WTC11 (cell line): ENCODE results near the gene AGBL5. TPM values are rescaled to one million over a fixed set of nuclear protein-coding genes. Genes with fewer than 3 reads are reported as not detected.

ENCODE experiments used
- ATAC-seq: fragments of 200-7000 bp; cut with Tn5 transposase; 2 replicates; pipeline ENCODE4 v1.10.0; 2021; ENCODE audit warnings: mild to moderate bottlenecking, moderate library complexity
- CTCF ChIA-PET: fragments of 300-600 bp; sonication (Branson Sonifier 250); formaldehyde crosslinking; loops from one replicate; lab custom pipeline; 2021; ENCODE audit warnings: antibody characterized with exemption; lab: Charles Lee
- POLR2A ChIA-PET: fragments of 350-600 bp; sonication (Branson Sonifier 250); formaldehyde crosslinking; loops from one replicate; lab custom pipeline; 2021; ENCODE audit warnings: antibody characterized with exemption; lab: Charles Lee
- DNase-seq: peaks from one replicate; pipeline ENCODE4 v3.0.0; 2021; ENCODE audit warnings: low spot score
- H3K27ac Mint-ChIP-seq: 2 replicates; pipeline ENCODE4 v1.8.0; 2021; ENCODE audit warnings: mixed read lengths
- H3K27me3 Mint-ChIP-seq: 2 replicates; pipeline ENCODE4 v1.8.0; 2021; ENCODE audit warnings: low read depth, mild to moderate bottlenecking, moderate library complexity, mixed read lengths
- H3K36me3 Mint-ChIP-seq: 2 replicates; pipeline ENCODE4 v1.8.0; 2021; ENCODE audit warnings: mixed read lengths
- H3K4me1 Mint-ChIP-seq: 2 replicates; pipeline ENCODE4 v1.8.0; 2022; ENCODE audit warnings: mixed read lengths
- H3K4me3 Mint-ChIP-seq: 2 replicates; pipeline ENCODE4 v1.8.0; 2021; ENCODE audit warnings: mild to moderate bottlenecking, moderate library complexity, mixed read lengths
- H3K9me3 Mint-ChIP-seq: 2 replicates; pipeline ENCODE4 v1.8.0; 2021; ENCODE audit warnings: mixed read lengths
- CREB1 ChIP-seq: sonication (generic); formaldehyde crosslinking; IDR thresholded peaks from 2 replicates; pipeline ENCODE4 v1.8.0; 2023; ENCODE audit warnings: mild to moderate bottlenecking, missing genetic modification reagents
- CTCF ChIP-seq: fragments of 200-600 bp; IDR thresholded peaks from 2 replicates; pipeline ENCODE4 v1.8.0; 2022; ENCODE audit warnings: antibody characterized with exemption
- E2F4 ChIP-seq: sonication (generic); formaldehyde crosslinking; IDR thresholded peaks from 2 replicates; pipeline ENCODE4 v1.8.1; 2022; ENCODE audit warnings: low read depth, mild to moderate bottlenecking, moderate library complexity, missing genetic modification reagents, borderline replicate concordance
- ETV6 ChIP-seq: sonication (generic); formaldehyde crosslinking; IDR thresholded peaks from 2 replicates; pipeline ENCODE4 v1.8.1; 2022; ENCODE audit warnings: mild to moderate bottlenecking, missing genetic modification reagents
- FOXK1 ChIP-seq: sonication (generic); formaldehyde crosslinking; IDR thresholded peaks from 2 replicates; pipeline ENCODE4 v1.8.0; 2022; ENCODE audit warnings: mild to moderate bottlenecking, moderate library complexity, missing genetic modification reagents
- GABPB1 ChIP-seq: sonication (generic); formaldehyde crosslinking; IDR thresholded peaks from 2 replicates; pipeline ENCODE4 v1.8.1; 2023; ENCODE audit warnings: mild to moderate bottlenecking, missing genetic modification reagents
- GTF2I ChIP-seq: fragments of 250-450 bp; sonication (Bioruptor Pico); conservative IDR thresholded peaks from 2 replicates; pipeline ENCODE4 v1.4.0; 2021; ENCODE audit warnings: mild to moderate bottlenecking
- PREB ChIP-seq: sonication (generic); formaldehyde crosslinking; IDR thresholded peaks from 2 replicates; pipeline ENCODE4 v1.8.1; 2022; ENCODE audit warnings: mild to moderate bottlenecking, missing genetic modification reagents, moderate library complexity, borderline replicate concordance
- ZNF219 ChIP-seq: sonication (generic); formaldehyde crosslinking; IDR thresholded peaks from 2 replicates; pipeline ENCODE4 v1.8.0; 2023; ENCODE audit warnings: missing genetic modification reagents, mild to moderate bottlenecking, borderline replicate concordance
- ZNF317 ChIP-seq: sonication (generic); formaldehyde crosslinking; IDR thresholded peaks from 2 replicates; pipeline ENCODE4 v1.8.1; 2023; ENCODE audit warnings: low read depth, mild to moderate bottlenecking, moderate library complexity, missing genetic modification reagents, borderline replicate concordance
- total RNA-seq: library from RNA; stranded (reverse); gene quantifications from 3 replicates; pipeline ENCODE4 v1.2.3, GENCODE V29; 2021
- TF ChIP-seq, protein P1 (sequence below): sonication (generic); formaldehyde crosslinking; IDR thresholded peaks from 2 replicates; pipeline ENCODE4 v1.8.0; 2022; ENCODE audit warnings: mild to moderate bottlenecking, missing genetic modification reagents
- TF ChIP-seq, protein P2 (sequence below): sonication (generic); formaldehyde crosslinking; IDR thresholded peaks from 2 replicates; pipeline ENCODE4 v1.8.0; 2023; ENCODE audit warnings: missing genetic modification reagents
- TF ChIP-seq, protein P3 (sequence below): sonication (generic); formaldehyde crosslinking; IDR thresholded peaks from 2 replicates; pipeline ENCODE4 v1.8.0; 2022; ENCODE audit warnings: missing genetic modification reagents
- TF ChIP-seq, protein P4 (sequence below): sonication (generic); formaldehyde crosslinking; IDR thresholded peaks from 2 replicates; pipeline ENCODE4 v1.8.0; 2022; ENCODE audit warnings: mild to moderate bottlenecking, missing genetic modification reagents

The AGBL5 gene
- total RNA-seq, 1 experiment from 2014 or later, result 43.0 TPM

DNA sequence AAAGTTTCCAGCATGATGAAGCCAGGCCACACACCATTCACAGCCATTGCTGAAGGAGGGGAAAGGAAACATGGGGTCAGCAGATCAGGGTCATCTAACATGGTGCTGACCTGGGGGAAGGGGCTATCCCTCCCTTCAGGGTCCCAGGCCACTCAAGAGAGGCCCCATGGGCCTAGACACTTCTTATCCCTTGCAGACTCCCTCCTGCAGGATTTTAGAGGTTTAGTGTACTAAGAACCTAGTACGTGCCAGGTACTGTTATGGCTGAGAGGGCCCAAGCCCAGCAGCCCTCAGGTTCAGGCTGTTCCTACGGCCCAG is 43.9 kb downstream of the AGBL5 start:
- no peak for TF ChIP-seq E2F4
- no peak for TF ChIP-seq CREB1 (CRISPR knock-in tag)
- no peak for TF ChIP-seq GTF2I
- TF ChIP-seq, protein P1, sequence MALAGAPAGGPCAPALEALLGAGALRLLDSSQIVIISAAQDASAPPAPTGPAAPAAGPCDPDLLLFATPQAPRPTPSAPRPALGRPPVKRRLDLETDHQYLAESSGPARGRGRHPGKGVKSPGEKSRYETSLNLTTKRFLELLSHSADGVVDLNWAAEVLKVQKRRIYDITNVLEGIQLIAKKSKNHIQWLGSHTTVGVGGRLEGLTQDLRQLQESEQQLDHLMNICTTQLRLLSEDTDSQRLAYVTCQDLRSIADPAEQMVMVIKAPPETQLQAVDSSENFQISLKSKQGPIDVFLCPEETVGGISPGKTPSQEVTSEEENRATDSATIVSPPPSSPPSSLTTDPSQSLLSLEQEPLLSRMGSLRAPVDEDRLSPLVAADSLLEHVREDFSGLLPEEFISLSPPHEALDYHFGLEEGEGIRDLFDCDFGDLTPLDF (CRISPR knock-in tag), result no peak
- TF ChIP-seq PREB (CRISPR knock-in tag), result no peak
- TF ChIP-seq ZNF219 (CRISPR knock-in tag), result no peak
- no peak for TF ChIP-seq CTCF
- no peak for TF ChIP-seq FOXK1 (CRISPR knock-in tag)
- TF ChIP-seq, protein P2, sequence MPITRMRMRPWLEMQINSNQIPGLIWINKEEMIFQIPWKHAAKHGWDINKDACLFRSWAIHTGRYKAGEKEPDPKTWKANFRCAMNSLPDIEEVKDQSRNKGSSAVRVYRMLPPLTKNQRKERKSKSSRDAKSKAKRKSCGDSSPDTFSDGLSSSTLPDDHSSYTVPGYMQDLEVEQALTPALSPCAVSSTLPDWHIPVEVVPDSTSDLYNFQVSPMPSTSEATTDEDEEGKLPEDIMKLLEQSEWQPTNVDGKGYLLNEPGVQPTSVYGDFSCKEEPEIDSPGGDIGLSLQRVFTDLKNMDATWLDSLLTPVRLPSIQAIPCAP (CRISPR knock-in tag), result no peak
- TF ChIP-seq ZNF317, result no peak
- peaks cover 6% of the 10 kb centered on the region for H3K4me1 Mint-ChIP-seq
- DNase-seq, result no peak
- peak overlapping the region; percentile 68; the same call in 1 of the 2 replicates for H3K27ac Mint-ChIP-seq
- no peaks in the 10 kb centered on the region for H3K9me3 Mint-ChIP-seq
- no peak for ATAC-seq
- CTCF ChIA-PET, result interaction anchor here (0.6 to 3.1 kb wide), 5 partner anchors 38 to 208 kb away, joined by 4 to 22 read pairs (median 5); partner anchors contain the start of gene PREB
- POLR2A ChIA-PET, result no interaction called here
- 0 out of 2 replicates have a peak overlapping the region, but pooled peaks have one; percentile 58 for H3K4me3 Mint-ChIP-seq
- H3K27me3 Mint-ChIP-seq, result no peaks in the 10 kb centered on the region
- no peaks in the 10 kb centered on the region for H3K36me3 Mint-ChIP-seq

GRCh38 chr2:27095745-27096651 is 44.5 kb downstream of the AGBL5 start:
- H3K27me3 Mint-ChIP-seq, result no peaks in the 10 kb centered on the region
- peak; percentile 59 for DNase-seq
- peaks cover 6% of the 10 kb centered on the region for H3K4me1 Mint-ChIP-seq
- peak; percentile 89 for TF ChIP-seq GABPB1
- 0 out of 2 replicates have a peak, but pooled peaks have one; percentile 31 for TF ChIP-seq PREB (CRISPR knock-in tag)
- TF ChIP-seq, protein P3, sequence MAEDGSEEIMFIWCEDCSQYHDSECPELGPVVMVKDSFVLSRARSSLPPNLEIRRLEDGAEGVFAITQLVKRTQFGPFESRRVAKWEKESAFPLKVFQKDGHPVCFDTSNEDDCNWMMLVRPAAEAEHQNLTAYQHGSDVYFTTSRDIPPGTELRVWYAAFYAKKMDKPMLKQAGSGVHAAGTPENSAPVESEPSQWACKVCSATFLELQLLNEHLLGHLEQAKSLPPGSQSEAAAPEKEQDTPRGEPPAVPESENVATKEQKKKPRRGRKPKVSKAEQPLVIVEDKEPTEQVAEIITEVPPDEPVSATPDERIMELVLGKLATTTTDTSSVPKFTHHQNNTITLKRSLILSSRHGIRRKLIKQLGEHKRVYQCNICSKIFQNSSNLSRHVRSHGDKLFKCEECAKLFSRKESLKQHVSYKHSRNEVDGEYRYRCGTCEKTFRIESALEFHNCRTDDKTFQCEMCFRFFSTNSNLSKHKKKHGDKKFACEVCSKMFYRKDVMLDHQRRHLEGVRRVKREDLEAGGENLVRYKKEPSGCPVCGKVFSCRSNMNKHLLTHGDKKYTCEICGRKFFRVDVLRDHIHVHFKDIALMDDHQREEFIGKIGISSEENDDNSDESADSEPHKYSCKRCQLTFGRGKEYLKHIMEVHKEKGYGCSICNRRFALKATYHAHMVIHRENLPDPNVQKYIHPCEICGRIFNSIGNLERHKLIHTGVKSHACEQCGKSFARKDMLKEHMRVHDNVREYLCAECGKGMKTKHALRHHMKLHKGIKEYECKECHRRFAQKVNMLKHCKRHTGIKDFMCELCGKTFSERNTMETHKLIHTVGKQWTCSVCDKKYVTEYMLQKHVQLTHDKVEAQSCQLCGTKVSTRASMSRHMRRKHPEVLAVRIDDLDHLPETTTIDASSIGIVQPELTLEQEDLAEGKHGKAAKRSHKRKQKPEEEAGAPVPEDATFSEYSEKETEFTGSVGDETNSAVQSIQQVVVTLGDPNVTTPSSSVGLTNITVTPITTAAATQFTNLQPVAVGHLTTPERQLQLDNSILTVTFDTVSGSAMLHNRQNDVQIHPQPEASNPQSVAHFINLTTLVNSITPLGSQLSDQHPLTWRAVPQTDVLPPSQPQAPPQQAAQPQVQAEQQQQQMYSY (CRISPR knock-in tag), result no peak
- no peak for TF ChIP-seq ZNF317
- peak; percentile 27; the same call in 1 of the 2 replicates for TF ChIP-seq ETV6
- TF ChIP-seq, protein P4, sequence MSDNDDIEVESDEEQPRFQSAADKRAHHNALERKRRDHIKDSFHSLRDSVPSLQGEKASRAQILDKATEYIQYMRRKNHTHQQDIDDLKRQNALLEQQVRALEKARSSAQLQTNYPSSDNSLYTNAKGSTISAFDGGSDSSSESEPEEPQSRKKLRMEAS (CRISPR knock-in tag), result 0 out of 2 replicates have a peak, but pooled peaks have one; percentile 33
- H3K27ac Mint-ChIP-seq, result peak overlapping the region; percentile 68; the same call in 1 of the 2 replicates
- H3K9me3 Mint-ChIP-seq, result no peaks in the 10 kb centered on the region
- CTCF ChIA-PET, result interaction anchor here (0.6 to 3.1 kb wide), 8 partner anchors 38 to 207 kb away, joined by 3 to 22 read pairs (median 4); partner anchors contain the start of gene PREB
- H3K4me3 Mint-ChIP-seq, result peak overlapping the region; percentile 58
- no peaks in the 10 kb centered on the region for H3K36me3 Mint-ChIP-seq
- POLR2A ChIA-PET, result interaction anchor here (0.5 kb wide), 1 partner anchor 18 kb away, joined by 4 read pairs; no protein-coding TSS in a partner anchor
- ATAC-seq, result peak; percentile 87
